ENCODE measurements around the gene PRR23E. TPM values are rescaled to one million over a fixed set of nuclear protein-coding genes. Genes with fewer than 3 reads are reported as not detected.

The PRR23E gene
- total RNA-seq, 2 experiments from 2014 or later = not detected

GRCh38 chr3:127172211-127172610 lies 20.7 kb upstream of the PRR23E start:
- H4K20me1 ChIP-seq (ENCODE audit: insufficient read depth, low read length) = no peaks in the 10 kb centered on the region
- no peaks in the 10 kb centered on the region for H3K9me3 ChIP-seq (ENCODE audit: low read length)
- ChIA-PET CTCF (ENCODE audit: unreplicated experiment) (no interaction called here), POLR2A (no interaction called here)
- H3K27ac ChIP-seq (ENCODE audit: low read depth, low read length, poor library complexity, severe bottlenecking) = no peak overlapping the region
- H3K79me2 ChIP-seq (ENCODE audit: insufficient read depth, low read depth, low read length) = no peaks in the 10 kb centered on the region
- no peaks in the 10 kb centered on the region for H3K36me3 ChIP-seq (ENCODE audit: insufficient read depth, low read length)
- no peak for TF ChIP-seq EZH2phosphoT487 (IDR thresholded peaks at IDR 0.05; ENCODE audit: borderline replicate concordance, low read depth, low read length)
- TF ChIP-seq CTCF (conservative IDR thresholded peaks at IDR 0.05; ENCODE audit: low read length) = no peak
- no peak overlapping the region for H2AFZ ChIP-seq (ENCODE audit: low read length)
- DNase-seq (ENCODE audit: low spot score) = no peak
- no peak overlapping the region for H3K4me3 ChIP-seq (ENCODE audit: low read depth, low read length, poor library complexity, severe bottlenecking)
- no peaks in the 10 kb centered on the region for H3K9me2 ChIP-seq (ENCODE audit: insufficient read depth, low read length)
- intact Hi-C loops (cut with micrococcal nuclease; ENCODE audit: unreplicated experiment) = no loop called here
- H3K4me2 ChIP-seq (ENCODE audit: low read length) = no peak overlapping the region
- BruUV-seq (replicated peaks) = no TSS peak
- no peaks in the 10 kb centered on the region for H3K4me1 ChIP-seq (ENCODE audit: insufficient read depth, low read length, poor library complexity, severe bottlenecking)

DNA sequence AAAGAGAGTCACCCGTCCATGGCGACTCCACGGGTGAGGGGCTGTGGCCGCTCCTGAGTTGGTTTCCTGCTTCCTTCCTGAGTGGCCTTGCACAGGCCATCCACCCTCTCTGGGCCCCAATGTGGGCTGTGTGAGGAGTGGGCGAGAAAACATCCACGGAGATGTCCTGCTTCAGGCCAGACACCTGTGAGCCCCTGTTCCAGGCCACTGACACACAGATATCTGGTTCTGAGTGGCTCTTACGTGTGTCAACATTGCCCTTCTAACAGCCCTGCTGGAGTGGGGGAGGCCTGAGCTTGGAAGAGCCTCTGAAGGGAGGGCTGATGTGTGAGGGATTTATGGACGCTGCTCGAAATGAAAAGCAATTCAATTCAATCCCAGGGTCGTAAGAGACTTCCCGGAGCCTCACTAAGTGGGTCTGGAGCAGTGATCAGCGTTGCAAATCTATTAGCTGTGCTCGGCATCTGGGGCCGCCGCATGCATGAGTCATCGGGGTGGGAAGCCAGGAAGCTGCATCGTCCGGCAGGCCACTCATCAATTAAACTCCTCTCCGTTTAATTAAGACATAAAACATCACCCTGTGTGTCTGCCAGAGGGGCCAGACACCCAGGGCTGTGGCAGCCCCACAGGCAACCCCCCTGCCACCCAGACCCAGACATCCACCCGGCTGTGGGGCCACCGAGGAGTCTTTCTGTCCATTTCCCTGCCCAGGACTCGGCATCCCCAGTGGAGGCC lies 20.0 kb upstream of the PRR23E start:
- no peaks in the 10 kb centered on the region for H3K9me2 ChIP-seq (ENCODE audit: insufficient read depth, low read length)
- no peak overlapping the region for H3K4me3 ChIP-seq (ENCODE audit: low read depth, low read length, poor library complexity, severe bottlenecking)
- no peak overlapping the region for H2AFZ ChIP-seq (ENCODE audit: low read length)
- TF ChIP-seq CTCF (conservative IDR thresholded peaks at IDR 0.05; ENCODE audit: low read length) (no peak), EZH2phosphoT487 (IDR thresholded peaks at IDR 0.05; ENCODE audit: borderline replicate concordance, low read depth, low read length) (no peak)
- H3K36me3 ChIP-seq (ENCODE audit: insufficient read depth, low read length) = no peaks in the 10 kb centered on the region
- no peaks in the 10 kb centered on the region for H3K9me3 ChIP-seq (ENCODE audit: low read length)
- POLR2A ChIA-PET = no interaction called here
- H3K79me2 ChIP-seq (ENCODE audit: insufficient read depth, low read depth, low read length) = no peaks in the 10 kb centered on the region
- no peak for DNase-seq (ENCODE audit: low spot score)
- H3K4me2 ChIP-seq (ENCODE audit: low read length) = no peak overlapping the region
- no peaks in the 10 kb centered on the region for H3K4me1 ChIP-seq (ENCODE audit: insufficient read depth, low read length, poor library complexity, severe bottlenecking)
- no peaks in the 10 kb centered on the region for H4K20me1 ChIP-seq (ENCODE audit: insufficient read depth, low read length)
- intact Hi-C loops (cut with micrococcal nuclease; ENCODE audit: unreplicated experiment) = no loop called here
- BruUV-seq (replicated peaks) = no TSS peak
- no peak overlapping the region for H3K27ac ChIP-seq (ENCODE audit: low read depth, low read length, poor library complexity, severe bottlenecking)
- CTCF ChIA-PET (ENCODE audit: unreplicated experiment) = no interaction called here

- Histone ChIP-seq H3K27ac (ENCODE audit: low read depth, low read length, poor library complexity, severe bottlenecking) (no peak overlapping the region), H3K4me3 (ENCODE audit: low read depth, low read length, poor library complexity, severe bottlenecking) (no peak overlapping the region), H3K36me3 (ENCODE audit: insufficient read depth, low read length) (no peaks in the 10 kb centered on the region), H3K79me2 (ENCODE audit: insufficient read depth, low read depth, low read length) (no peaks in the 10 kb centered on the region), H2AFZ (ENCODE audit: low read length) (no peak overlapping the region), H3K4me2 (ENCODE audit: low read length) (no peak overlapping the region), H3K4me1 (ENCODE audit: insufficient read depth, low read length, poor library complexity, severe bottlenecking) (no peaks in the 10 kb centered on the region), H4K20me1 (ENCODE audit: insufficient read depth, low read length) (no peaks in the 10 kb centered on the region), H3K9me2 (ENCODE audit: insufficient read depth, low read length) (no peaks in the 10 kb centered on the region), H3K9me3 (ENCODE audit: low read length) (no peaks in the 10 kb centered on the region)
- DNase-seq (ENCODE audit: low spot score) = no peak
- BruUV-seq (replicated peaks) = no TSS peak
- ChIA-PET CTCF (ENCODE audit: unreplicated experiment) (no interaction called here), POLR2A (no interaction called here)
- TF ChIP-seq EZH2phosphoT487 (IDR thresholded peaks at IDR 0.05; ENCODE audit: borderline replicate concordance, low read depth, low read length) (no peak), CTCF (conservative IDR thresholded peaks at IDR 0.05; ENCODE audit: low read length) (no peak)
- intact Hi-C loops (cut with micrococcal nuclease; ENCODE audit: unreplicated experiment) = no loop called here
Measured at GRCh38 chr3:127173516-127174166, 19.3 kb upstream of the PRR23E start.
